ENCODE measurements around the gene SAMSN1.
"Not testable (repeated sequence)": the region's sequence is repeated elsewhere in the genome, so short reads cannot be mapped to it uniquely, and the experiment has no call there.

DNA sequence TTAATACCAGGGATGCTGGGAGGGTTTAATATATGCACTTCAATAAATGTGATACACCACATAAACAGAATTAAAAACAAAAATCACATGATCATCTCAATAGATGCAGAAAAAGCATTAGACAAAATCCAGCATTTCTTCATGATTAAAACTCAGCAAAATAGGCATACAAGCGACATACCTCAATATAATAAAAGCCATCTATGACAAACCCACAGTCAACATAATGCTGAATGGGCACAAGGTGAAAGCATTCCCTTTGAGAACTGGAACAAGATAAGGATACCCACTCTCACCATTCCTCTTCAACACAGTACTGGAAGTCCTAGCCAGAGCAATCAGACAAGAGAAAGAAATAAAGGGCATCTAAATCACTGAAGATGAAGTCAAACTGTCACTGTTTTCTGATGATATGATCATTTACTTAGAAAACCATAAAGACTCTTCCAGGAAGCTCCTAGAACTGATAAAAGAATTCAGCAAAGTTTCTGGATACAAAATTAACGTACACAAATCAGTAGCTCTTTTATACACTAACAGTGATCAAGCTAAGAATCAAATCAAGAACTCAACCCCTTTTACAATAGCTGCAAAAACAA is 39.2 kb downstream of the SAMSN1 start:
- TF ChIP-seq, protein P1, sequence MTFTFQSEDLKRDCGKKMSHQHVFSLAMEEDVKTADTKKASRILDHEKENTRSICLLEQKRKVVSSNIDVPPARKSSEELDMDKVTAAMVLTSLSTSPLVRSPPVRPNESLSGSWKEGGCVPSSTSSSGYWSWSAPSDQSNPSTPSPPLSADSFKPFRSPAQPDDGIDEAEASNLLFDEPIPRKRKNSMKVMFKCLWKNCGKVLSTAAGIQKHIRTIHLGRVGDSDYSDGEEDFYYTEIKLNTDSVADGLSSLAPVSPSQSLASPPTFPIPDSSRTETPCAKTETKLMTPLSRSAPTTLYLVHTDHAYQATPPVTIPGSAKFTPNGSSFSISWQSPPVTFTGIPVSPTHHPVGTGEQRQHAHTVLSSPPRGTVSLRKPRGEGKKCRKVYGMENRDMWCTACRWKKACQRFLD (tag by site-specific recombination; IDR thresholded peaks at IDR 0.05) = not testable (repeated sequence)
- TF ChIP-seq, protein P2, sequence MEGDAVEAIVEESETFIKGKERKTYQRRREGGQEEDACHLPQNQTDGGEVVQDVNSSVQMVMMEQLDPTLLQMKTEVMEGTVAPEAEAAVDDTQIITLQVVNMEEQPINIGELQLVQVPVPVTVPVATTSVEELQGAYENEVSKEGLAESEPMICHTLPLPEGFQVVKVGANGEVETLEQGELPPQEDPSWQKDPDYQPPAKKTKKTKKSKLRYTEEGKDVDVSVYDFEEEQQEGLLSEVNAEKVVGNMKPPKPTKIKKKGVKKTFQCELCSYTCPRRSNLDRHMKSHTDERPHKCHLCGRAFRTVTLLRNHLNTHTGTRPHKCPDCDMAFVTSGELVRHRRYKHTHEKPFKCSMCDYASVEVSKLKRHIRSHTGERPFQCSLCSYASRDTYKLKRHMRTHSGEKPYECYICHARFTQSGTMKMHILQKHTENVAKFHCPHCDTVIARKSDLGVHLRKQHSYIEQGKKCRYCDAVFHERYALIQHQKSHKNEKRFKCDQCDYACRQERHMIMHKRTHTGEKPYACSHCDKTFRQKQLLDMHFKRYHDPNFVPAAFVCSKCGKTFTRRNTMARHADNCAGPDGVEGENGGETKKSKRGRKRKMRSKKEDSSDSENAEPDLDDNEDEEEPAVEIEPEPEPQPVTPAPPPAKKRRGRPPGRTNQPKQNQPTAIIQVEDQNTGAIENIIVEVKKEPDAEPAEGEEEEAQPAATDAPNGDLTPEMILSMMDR (tag by site-specific recombination; IDR thresholded peaks at IDR 0.05) = not testable (repeated sequence)
- TF ChIP-seq YY1 (tag by site-specific recombination; IDR thresholded peaks at IDR 0.05); ZNF114 (tag by site-specific recombination; IDR thresholded peaks at IDR 0.05); WT1 (tag by site-specific recombination; IDR thresholded peaks at IDR 0.05); SCRT2 (tag by site-specific recombination; IDR thresholded peaks at IDR 0.05); ZNF274 (IDR thresholded peaks at IDR 0.05; ENCODE audit: low read length); ZNF274 (tag by site-specific recombination; IDR thresholded peaks at IDR 0.05; ENCODE audit: borderline replicate concordance): not testable (repeated sequence)
- TF ChIP-seq, protein P3, sequence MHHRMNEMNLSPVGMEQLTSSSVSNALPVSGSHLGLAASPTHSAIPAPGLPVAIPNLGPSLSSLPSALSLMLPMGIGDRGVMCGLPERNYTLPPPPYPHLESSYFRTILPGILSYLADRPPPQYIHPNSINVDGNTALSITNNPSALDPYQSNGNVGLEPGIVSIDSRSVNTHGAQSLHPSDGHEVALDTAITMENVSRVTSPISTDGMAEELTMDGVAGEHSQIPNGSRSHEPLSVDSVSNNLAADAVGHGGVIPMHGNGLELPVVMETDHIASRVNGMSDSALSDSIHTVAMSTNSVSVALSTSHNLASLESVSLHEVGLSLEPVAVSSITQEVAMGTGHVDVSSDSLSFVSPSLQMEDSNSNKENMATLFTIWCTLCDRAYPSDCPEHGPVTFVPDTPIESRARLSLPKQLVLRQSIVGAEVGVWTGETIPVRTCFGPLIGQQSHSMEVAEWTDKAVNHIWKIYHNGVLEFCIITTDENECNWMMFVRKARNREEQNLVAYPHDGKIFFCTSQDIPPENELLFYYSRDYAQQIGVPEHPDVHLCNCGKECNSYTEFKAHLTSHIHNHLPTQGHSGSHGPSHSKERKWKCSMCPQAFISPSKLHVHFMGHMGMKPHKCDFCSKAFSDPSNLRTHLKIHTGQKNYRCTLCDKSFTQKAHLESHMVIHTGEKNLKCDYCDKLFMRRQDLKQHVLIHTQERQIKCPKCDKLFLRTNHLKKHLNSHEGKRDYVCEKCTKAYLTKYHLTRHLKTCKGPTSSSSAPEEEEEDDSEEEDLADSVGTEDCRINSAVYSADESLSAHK (tag by site-specific recombination; IDR thresholded peaks at IDR 0.05) = not testable (repeated sequence)
